Measurements from ENCODE around the gene SORD.

Gene SORD

DNA sequence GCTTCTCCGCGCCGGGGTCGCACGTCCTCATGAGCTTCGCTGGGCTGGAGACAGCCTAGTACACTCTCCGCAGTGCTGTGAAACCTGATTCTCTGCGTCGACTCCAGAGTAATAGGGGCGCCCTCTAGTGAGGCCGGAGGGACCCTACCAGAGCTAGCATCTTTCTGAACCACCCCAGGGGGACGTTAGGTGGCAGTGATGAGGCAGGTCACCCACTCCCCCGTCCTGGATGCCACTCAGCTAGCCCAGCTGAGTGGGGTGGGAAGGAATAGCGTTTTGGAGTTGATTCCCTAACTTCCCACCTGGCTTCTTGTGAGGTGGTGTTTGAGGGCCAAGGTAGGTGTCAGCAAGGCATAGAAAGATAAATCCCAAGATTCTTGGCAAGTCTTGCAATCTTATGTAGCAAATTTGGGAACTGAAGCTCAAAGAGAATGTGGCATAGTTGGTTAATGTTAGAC lies 95.2 kb downstream of the SORD start:
- peak; percentile 71 to 75 for DNase-seq

DNA sequence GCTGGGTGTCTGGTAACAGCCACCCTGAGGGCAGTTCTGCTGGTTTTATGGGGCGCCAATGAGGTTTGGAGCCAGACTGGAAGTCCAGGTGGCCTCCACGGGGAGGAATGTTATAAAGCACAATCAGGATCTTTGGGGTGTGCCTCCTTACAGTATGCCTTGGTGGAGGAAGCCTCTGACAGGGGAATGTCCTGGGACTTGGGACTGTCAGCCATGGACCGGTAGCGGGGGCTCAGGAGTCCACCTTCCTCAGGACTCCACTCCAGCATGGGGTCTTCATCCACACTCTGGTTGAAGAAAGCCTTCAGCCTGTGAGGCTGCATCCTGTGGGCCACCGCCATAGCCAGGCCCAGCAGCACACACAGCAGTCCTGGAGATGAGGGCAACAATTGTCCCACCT lies 96.0 kb downstream of the SORD start:
- DNase-seq: no peak

DNA sequence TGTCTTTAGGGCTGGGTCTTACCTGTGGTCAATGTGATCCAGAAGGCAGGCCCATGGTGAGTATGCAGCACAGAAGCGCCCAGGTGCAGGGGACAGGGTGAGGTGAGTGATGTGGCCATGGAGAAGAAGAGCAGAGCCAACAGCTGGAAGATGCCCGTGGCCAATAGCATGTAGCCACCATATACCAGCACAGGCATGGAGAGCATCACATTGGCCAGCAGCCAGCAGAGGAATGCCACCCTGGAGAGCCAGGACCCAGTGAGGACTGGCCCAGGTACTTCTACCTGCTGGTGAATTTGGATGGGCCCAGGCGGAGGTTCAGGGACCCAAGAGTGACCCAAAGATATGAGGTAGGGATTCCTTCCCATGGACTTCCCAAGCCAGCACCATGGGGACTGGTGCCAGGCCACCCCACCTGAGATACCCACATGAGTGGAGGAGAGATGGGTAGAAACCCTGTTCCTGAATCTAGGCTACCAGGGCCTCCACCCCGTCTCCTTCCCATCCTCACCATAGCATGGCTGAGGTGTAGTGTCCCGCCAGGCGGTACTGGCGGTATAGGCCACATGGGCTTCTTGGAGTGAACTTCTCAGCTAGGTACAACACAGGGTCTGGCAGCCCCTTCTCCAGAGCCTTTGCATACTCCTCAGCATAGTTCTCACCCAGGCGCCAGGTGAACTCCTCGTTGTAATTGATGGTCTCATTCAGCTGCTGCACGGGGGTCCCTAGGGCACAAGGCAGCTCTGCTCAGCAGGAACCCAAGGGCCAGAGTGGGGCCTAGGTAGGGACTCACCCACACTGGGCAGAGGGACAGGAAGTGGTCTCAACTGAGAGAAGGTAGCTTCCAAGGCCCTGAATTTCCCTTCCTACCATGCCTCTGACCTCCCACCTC lies 97.3 kb downstream of the SORD start:
- DNase-seq: no peak

DNA sequence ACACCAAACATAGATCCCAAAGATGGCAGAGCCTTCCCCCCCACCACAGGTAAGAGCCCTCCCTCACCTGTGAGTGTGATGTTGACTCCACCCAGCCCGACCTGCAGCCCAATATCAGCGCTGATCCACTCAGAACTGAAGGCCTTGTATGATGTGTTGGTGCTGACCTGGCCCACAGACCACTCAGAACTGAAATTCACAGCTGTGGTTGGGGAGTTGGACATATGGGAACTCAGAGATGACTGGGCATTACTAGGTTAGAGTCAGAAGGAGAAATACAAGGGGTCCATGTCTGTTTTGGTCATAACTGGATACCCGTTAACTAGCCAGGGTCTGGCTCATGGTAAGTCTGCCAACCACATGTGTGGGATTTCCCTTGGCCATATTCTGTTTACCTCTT lies 98.0 kb downstream of the SORD start:
- DNase-seq: no peak

DNA sequence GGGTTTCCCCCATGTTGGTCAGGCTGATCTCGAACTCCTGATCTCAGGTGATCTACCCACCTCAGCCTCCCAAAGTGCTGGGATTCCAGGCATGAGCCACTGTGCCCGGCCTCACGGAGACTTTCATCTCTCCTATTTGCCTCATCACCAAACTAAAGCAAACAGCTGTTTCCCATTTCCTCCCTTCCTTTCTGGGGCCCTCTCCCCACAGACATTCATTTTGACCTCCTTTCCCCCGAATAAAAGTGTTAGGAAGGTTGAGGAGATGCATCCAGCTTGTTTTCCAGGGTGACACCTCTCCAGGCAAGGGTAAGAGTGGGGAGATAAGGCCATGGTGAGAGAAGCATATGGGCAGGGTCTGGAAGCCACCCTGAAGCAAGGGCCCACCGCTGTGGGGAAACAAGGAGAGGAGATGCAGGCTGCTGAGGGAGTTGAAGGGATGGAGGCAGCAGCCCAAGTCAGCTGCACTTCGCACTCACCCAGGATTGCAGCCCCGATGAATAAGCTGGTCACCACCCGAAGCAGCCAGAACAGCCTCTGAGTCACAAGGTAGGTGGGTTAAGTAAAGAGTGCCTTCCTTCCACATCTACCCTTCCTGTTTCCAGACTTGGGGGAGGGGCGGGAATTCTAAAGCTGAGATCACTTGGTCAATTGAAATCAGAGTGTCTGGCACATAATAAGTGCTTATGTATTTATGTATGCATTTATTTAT lies 98.9 kb downstream of the SORD start:
- DNase-seq: no peak

DNA sequence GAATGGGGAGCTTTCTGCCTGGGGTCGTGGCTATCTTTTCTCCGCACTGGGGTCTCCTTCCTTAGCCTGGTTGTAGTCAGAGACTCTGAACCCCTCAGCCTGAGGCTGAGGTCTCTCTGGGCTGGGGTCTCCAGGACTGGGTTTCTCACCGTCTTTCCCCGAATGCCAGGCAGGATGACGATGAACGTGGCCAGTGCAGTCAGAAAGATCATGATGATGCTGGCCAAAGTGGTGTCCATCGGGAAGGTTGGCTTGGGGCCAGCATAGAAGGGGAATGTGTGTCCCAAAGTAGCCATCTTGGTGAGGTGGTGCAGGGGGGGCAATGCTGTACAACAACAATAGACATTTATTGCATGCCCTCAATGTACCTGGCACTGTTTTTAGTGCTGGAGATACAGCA lies 99.7 kb downstream of the SORD start:
- no peak for DNase-seq

DNA sequence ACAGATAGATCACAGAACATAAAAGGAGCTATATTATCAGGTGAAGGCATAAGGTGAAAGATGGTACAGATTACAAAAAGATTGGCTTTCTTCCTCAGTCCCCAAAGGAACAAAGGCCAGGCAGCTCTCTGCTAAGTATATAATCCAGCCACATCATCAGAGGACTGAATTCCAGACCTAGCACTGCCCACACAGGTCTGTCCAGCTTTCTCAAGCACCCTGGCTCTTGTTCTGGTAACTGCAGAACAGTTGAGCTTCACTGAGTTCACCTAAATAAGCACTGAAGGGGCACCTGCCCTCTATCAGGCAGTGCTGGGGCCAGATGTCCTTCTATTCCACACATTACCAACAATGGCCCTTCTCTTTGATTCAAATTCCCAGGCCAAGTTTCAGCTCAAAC lies 100.4 kb downstream of the SORD start:
- no peak for DNase-seq

DNA sequence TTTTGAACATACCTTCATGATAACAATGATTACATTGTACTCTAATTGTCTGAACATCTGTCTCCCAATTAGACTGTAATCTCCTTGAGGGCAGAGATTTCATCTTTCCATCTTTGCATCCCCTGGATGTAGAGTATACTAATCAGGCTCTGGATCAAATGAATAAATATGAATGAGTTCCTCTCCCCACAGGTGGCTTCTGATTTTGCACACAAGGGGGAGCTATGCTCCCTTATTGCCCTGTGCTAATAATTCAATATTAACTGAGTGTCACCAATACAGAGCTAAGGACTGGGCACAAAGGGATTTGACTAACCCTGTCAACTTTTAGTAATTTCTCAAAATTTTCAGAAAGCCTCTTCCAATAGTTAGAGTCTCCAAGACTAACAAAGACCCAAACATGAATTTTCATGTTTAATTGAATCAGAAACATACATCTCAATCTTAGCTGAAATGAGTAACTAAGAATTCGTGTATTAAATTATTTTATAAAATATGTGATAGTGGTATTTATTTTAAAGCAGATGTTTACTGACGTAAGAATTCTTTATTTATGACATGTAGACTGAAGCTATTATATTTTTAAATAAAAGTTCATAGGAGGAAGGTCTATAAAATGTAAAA lies 103.7 kb downstream of the SORD start:
- peak; percentile 28 to 45 for DNase-seq
